ENCODE results near the gene GRIA3. TPM values are rescaled to one million over a fixed set of nuclear protein-coding genes. Genes with fewer than 3 reads are reported as not detected.

Gene GRIA3
- not detected for total RNA-seq

- H3K36me3 Mint-ChIP-seq (ENCODE audit: low read depth) = no peaks in the 10 kb centered on the region
- no peaks in the 10 kb centered on the region for H3K9me3 Mint-ChIP-seq
- no peak within 1 kb of the TSS for H3K4me3 Mint-ChIP-seq
- POLR2A ChIA-PET = no interaction called here
- H3K27ac Mint-ChIP-seq = no peak within 1 kb of the TSS
- no peak for DNase-seq
- no peaks in the 10 kb centered on the region for H3K4me1 Mint-ChIP-seq
- CTCF ChIA-PET = no interaction called here
- H3K27me3 Mint-ChIP-seq = peaks cover 16% of the 10 kb centered on the region
These were observed at the start of gene GRIA3 for GRCh38 chrX:123184219-123184865. GRIA3 (plus strand) TSS chrX:123184278; CDS start chrX:123184536, 258 bp downstream.

GRCh38 chrX:123138473-123138872 lies 45.6 kb upstream of the GRIA3 start:
- Mint-ChIP-seq H3K27ac (no peak overlapping the region), H3K4me1 (no peaks in the 10 kb centered on the region), H3K9me3 (no peaks in the 10 kb centered on the region), H3K27me3 (no peaks in the 10 kb centered on the region), H3K36me3 (ENCODE audit: low read depth) (no peaks in the 10 kb centered on the region), H3K4me3 (no peak overlapping the region)
- POLR2A ChIA-PET = no interaction called here
- no peak for DNase-seq
- CTCF ChIA-PET = no interaction called here

- POLR2A ChIA-PET = no interaction called here
- Mint-ChIP-seq H3K9me3 (no peaks in the 10 kb centered on the region), H3K27me3 (no peaks in the 10 kb centered on the region), H3K4me3 (no peak overlapping the region), H3K36me3 (ENCODE audit: low read depth) (no peaks in the 10 kb centered on the region), H3K4me1 (no peaks in the 10 kb centered on the region), H3K27ac (no peak overlapping the region)
- CTCF ChIA-PET = no interaction called here
- no peak for DNase-seq
These were observed 43.6 kb upstream of the GRIA3 start for GRCh38 chrX:123140454-123140853.

GRCh38 chrX:123140904-123141303 lies 43.2 kb upstream of the GRIA3 start:
- H3K9me3 Mint-ChIP-seq = no peaks in the 10 kb centered on the region
- H3K36me3 Mint-ChIP-seq (ENCODE audit: low read depth) = no peaks in the 10 kb centered on the region
- no peak overlapping the region for H3K4me3 Mint-ChIP-seq
- no peak overlapping the region for H3K27ac Mint-ChIP-seq
- no peaks in the 10 kb centered on the region for H3K4me1 Mint-ChIP-seq
- ChIA-PET POLR2A (no interaction called here), CTCF (no interaction called here)
- no peaks in the 10 kb centered on the region for H3K27me3 Mint-ChIP-seq
- DNase-seq = no peak

GRCh38 chrX:123153846-123154335 lies 30.2 kb upstream of the GRIA3 start:
- POLR2A ChIA-PET = no interaction called here
- H3K36me3 Mint-ChIP-seq (ENCODE audit: low read depth) = no peaks in the 10 kb centered on the region
- no peak for DNase-seq
- H3K9me3 Mint-ChIP-seq = no peaks in the 10 kb centered on the region
- H3K4me1 Mint-ChIP-seq = no peaks in the 10 kb centered on the region
- no peak overlapping the region for H3K4me3 Mint-ChIP-seq
- H3K27me3 Mint-ChIP-seq = no peaks in the 10 kb centered on the region
- H3K27ac Mint-ChIP-seq = no peak overlapping the region
- CTCF ChIA-PET = no interaction called here

- no peaks in the 10 kb centered on the region for H3K4me1 Mint-ChIP-seq
- H3K27me3 Mint-ChIP-seq = no peaks in the 10 kb centered on the region
- no peak overlapping the region for H3K4me3 Mint-ChIP-seq
- H3K9me3 Mint-ChIP-seq = no peaks in the 10 kb centered on the region
- H3K27ac Mint-ChIP-seq = no peak overlapping the region
- POLR2A ChIA-PET = no interaction called here
- CTCF ChIA-PET = no interaction called here
- H3K36me3 Mint-ChIP-seq (ENCODE audit: low read depth) = no peaks in the 10 kb centered on the region
- no peak for DNase-seq
These were observed 28.8 kb upstream of the GRIA3 start for GRCh38 chrX:123155327-123155726.

- no peak overlapping the region for H3K4me3 Mint-ChIP-seq
- DNase-seq = no peak
- H3K36me3 Mint-ChIP-seq (ENCODE audit: low read depth) = no peaks in the 10 kb centered on the region
- CTCF ChIA-PET = no interaction called here
- no peaks in the 10 kb centered on the region for H3K4me1 Mint-ChIP-seq
- H3K27ac Mint-ChIP-seq = no peak overlapping the region
- H3K27me3 Mint-ChIP-seq = no peaks in the 10 kb centered on the region
- POLR2A ChIA-PET = no interaction called here
- H3K9me3 Mint-ChIP-seq = no peaks in the 10 kb centered on the region
These were observed 26.5 kb upstream of the GRIA3 start for GRCh38 chrX:123157586-123157985.

GRCh38 chrX:123159403-123159802 lies 24.7 kb upstream of the GRIA3 start:
- Mint-ChIP-seq H3K9me3 (no peaks in the 10 kb centered on the region), H3K27me3 (no peaks in the 10 kb centered on the region), H3K4me1 (no peaks in the 10 kb centered on the region), H3K27ac (no peak overlapping the region), H3K4me3 (no peak overlapping the region), H3K36me3 (ENCODE audit: low read depth) (no peaks in the 10 kb centered on the region)
- no peak for DNase-seq
- ChIA-PET POLR2A (no interaction called here), CTCF (no interaction called here)

GRCh38 chrX:123167621-123168020 lies 16.5 kb upstream of the GRIA3 start:
- Mint-ChIP-seq H3K4me1 (no peaks in the 10 kb centered on the region), H3K27me3 (no peaks in the 10 kb centered on the region), H3K36me3 (ENCODE audit: low read depth) (no peaks in the 10 kb centered on the region), H3K27ac (no peak overlapping the region), H3K4me3 (no peak overlapping the region), H3K9me3 (no peaks in the 10 kb centered on the region)
- CTCF ChIA-PET = no interaction called here
- DNase-seq = no peak
- POLR2A ChIA-PET = no interaction called here

GRCh38 chrX:123169247-123169901 lies 14.7 kb upstream of the GRIA3 start:
- no peak overlapping the region for H3K4me3 Mint-ChIP-seq
- H3K9me3 Mint-ChIP-seq = no peaks in the 10 kb centered on the region
- ChIA-PET CTCF (no interaction called here), POLR2A (no interaction called here)
- no peaks in the 10 kb centered on the region for H3K27me3 Mint-ChIP-seq
- H3K27ac Mint-ChIP-seq = no peak overlapping the region
- no peaks in the 10 kb centered on the region for H3K4me1 Mint-ChIP-seq
- H3K36me3 Mint-ChIP-seq (ENCODE audit: low read depth) = no peaks in the 10 kb centered on the region
- DNase-seq = no peak

- ChIA-PET CTCF (no interaction called here), POLR2A (no interaction called here)
- Mint-ChIP-seq H3K36me3 (ENCODE audit: low read depth) (no peaks in the 10 kb centered on the region), H3K9me3 (no peaks in the 10 kb centered on the region), H3K27me3 (no peaks in the 10 kb centered on the region), H3K27ac (no peak overlapping the region), H3K4me1 (no peaks in the 10 kb centered on the region), H3K4me3 (no peak overlapping the region)
- DNase-seq = no peak
These were observed 13.5 kb upstream of the GRIA3 start for GRCh38 chrX:123170546-123170945.

GRCh38 chrX:123171781-123172180 lies 12.3 kb upstream of the GRIA3 start:
- no peak for DNase-seq
- Mint-ChIP-seq H3K9me3 (no peaks in the 10 kb centered on the region), H3K4me1 (no peaks in the 10 kb centered on the region), H3K27ac (no peak overlapping the region), H3K27me3 (no peaks in the 10 kb centered on the region), H3K36me3 (ENCODE audit: low read depth) (no peaks in the 10 kb centered on the region), H3K4me3 (no peak overlapping the region)
- CTCF ChIA-PET = no interaction called here
- POLR2A ChIA-PET = no interaction called here

GRCh38 chrX:123172869-123173268 lies 11.2 kb upstream of the GRIA3 start:
- no peak for DNase-seq
- Mint-ChIP-seq H3K27ac (no peak overlapping the region), H3K4me1 (no peaks in the 10 kb centered on the region), H3K27me3 (no peaks in the 10 kb centered on the region), H3K9me3 (no peaks in the 10 kb centered on the region), H3K4me3 (no peak overlapping the region), H3K36me3 (ENCODE audit: low read depth) (no peaks in the 10 kb centered on the region)
- ChIA-PET POLR2A (no interaction called here), CTCF (no interaction called here)

- ChIA-PET POLR2A (no interaction called here), CTCF (no interaction called here)
- Mint-ChIP-seq H3K36me3 (ENCODE audit: low read depth) (no peaks in the 10 kb centered on the region), H3K27ac (no peak overlapping the region), H3K9me3 (no peaks in the 10 kb centered on the region), H3K4me1 (no peaks in the 10 kb centered on the region), H3K27me3 (no peaks in the 10 kb centered on the region), H3K4me3 (no peak overlapping the region)
- DNase-seq = no peak
These were observed 10.2 kb upstream of the GRIA3 start for GRCh38 chrX:123173833-123174232.

Measured in activated CD4-positive, alpha-beta memory T cell treated with anti-CD3 and anti-CD28 coated beads, Interleukin-2, amount 10 ng/mL, durations not matched to agents 7 days and 5 days (primary cell).